Measurements from ENCODE around the gene PDE6G. TPM values are rescaled to one million over a fixed set of nuclear protein-coding genes. Genes with fewer than 3 reads are reported as not detected.
"Not testable (repeated sequence)": the region's sequence is repeated elsewhere in the genome, so short reads cannot be mapped to it uniquely, and the experiment has no call there.

PDE6G gene
- total and polyA plus RNA-seq, 2 of the 8 experiments (the other 6 are each of a cell fraction or from before 2014, with no cell fraction given) = 5.8 to 12.9 TPM

DNA sequence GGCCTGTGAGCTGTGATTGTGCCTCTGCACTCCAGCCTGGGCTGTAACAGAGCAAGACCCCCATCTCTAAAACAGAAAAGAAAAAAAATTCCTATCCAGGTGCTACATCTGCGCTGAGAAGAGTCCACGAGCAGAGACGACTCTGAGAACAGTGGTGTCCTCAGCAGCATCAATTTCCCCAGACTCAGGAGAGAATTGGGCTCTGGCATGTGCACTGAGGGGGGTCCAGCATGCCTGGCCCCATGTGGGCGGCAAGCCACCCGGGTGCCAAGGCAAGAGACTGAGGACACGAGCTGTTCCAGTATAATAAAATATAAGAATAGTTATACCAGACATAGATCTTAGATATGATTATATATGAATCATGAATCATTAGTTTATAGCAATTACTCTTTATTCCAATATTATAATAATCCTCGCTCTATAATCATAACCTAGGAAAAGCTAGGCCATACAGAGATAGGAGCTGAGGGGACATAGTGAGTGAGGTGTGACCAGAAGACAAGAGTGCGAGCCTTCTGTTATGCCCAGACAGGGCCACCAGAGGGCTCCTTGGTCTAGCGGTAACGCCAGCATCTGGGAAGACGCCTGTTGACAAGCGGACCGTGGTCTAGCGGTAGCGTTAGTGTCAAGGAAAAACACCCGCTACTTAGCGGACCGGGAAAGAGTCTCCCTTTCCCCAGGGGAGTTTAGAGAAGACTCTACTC lies 19.3 kb upstream of the PDE6G start:
- not testable (repeated sequence) for H4K8ac ChIP-seq (ENCODE audit: extremely low read depth, insufficient read depth, low read length); H3K9ac ChIP-seq (replicated peaks in 1 of 4; ENCODE audit: extremely low read depth in 1 of 4, low read depth in 3 of 4, low read length in 3 of 4); H3K79me1 ChIP-seq (ENCODE audit: low read depth, low read length); H3K9me3 ChIP-seq (ENCODE audit: insufficient read depth in 2 of 2, low read depth in 1 of 2, low read length in 1 of 2); H3K4me3 ChIP-seq (ENCODE audit: extremely low read depth in 1 of 4, insufficient read depth in 2 of 4, low read depth in 3 of 4, low read length in 4 of 4); H3K23ac ChIP-seq (ENCODE audit: insufficient read length); H4K5ac ChIP-seq (ENCODE audit: insufficient read length, low read depth, low read length); H2BK20ac ChIP-seq (ENCODE audit: low read length); H2AFZ ChIP-seq (ENCODE audit: low read length); H2BK120ac ChIP-seq (replicated peaks; ENCODE audit: low read depth, low read length); H3K27ac ChIP-seq (ENCODE audit: low read depth, low read length); H2BK15ac ChIP-seq (ENCODE audit: low read length); H3K27me3 ChIP-seq (replicated peaks in 1 of 4; ENCODE audit: control insufficient read depth in 3 of 4, extremely low read depth in 1 of 4, insufficient read depth in 3 of 4, low read length in 3 of 4); H3K4ac ChIP-seq (replicated peaks; ENCODE audit: insufficient read length, low read depth, low read length); H4K91ac ChIP-seq (replicated peaks; ENCODE audit: insufficient read length, low read length); H3K4me1 ChIP-seq (replicated peaks in 1 of 4; ENCODE audit: control insufficient read depth in 3 of 4, insufficient read depth in 4 of 4, low read length in 3 of 4); H3K4me2 ChIP-seq (ENCODE audit: insufficient read depth in 1 of 2, low read depth in 2 of 2, low read length in 2 of 2); H3K18ac ChIP-seq (ENCODE audit: extremely low read depth, low read length); H3K56ac ChIP-seq (replicated peaks; ENCODE audit: insufficient read length, low read depth, low read length); H3K79me2 ChIP-seq (ENCODE audit: control insufficient read depth in 1 of 2, insufficient read depth in 2 of 2, low read length in 2 of 2); H2AK5ac ChIP-seq (ENCODE audit: low read depth, low read length); H3K23me2 ChIP-seq (ENCODE audit: low read depth, low read length); H2BK5ac ChIP-seq (ENCODE audit: low read depth, low read length); H2BK12ac ChIP-seq (ENCODE audit: low read depth, low read length); H3K14ac ChIP-seq (ENCODE audit: insufficient read length)
- Histone ChIP-seq H4K20me1 (replicated peaks in 1 of 2; ENCODE audit: control insufficient read depth in 1 of 2, insufficient read depth in 2 of 2, low read length in 2 of 2) (peaks cover 5 to 22% of the 10 kb centered on the region in 2 experiments), H3K36me3 (ENCODE audit: control insufficient read depth in 2 of 4, insufficient read depth in 4 of 4, low read length in 3 of 4) (peaks cover 17 to 35% (median 32%) of the 10 kb centered on the region in 4 experiments)
- TF ChIP-seq, protein P1, sequence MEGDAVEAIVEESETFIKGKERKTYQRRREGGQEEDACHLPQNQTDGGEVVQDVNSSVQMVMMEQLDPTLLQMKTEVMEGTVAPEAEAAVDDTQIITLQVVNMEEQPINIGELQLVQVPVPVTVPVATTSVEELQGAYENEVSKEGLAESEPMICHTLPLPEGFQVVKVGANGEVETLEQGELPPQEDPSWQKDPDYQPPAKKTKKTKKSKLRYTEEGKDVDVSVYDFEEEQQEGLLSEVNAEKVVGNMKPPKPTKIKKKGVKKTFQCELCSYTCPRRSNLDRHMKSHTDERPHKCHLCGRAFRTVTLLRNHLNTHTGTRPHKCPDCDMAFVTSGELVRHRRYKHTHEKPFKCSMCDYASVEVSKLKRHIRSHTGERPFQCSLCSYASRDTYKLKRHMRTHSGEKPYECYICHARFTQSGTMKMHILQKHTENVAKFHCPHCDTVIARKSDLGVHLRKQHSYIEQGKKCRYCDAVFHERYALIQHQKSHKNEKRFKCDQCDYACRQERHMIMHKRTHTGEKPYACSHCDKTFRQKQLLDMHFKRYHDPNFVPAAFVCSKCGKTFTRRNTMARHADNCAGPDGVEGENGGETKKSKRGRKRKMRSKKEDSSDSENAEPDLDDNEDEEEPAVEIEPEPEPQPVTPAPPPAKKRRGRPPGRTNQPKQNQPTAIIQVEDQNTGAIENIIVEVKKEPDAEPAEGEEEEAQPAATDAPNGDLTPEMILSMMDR (IDR thresholded peaks at IDR 0.05; ENCODE audit: control extremely low read depth in 1 of 3, insufficient read depth in 1 of 3, low read depth in 1 of 3, low read length in 3 of 3) = peak; percentile 15 to 44 (median 24); a peak in 3 of 4 replicates
- peak; percentile 27 to 32; a peak in 2 of 4 replicates for TF ChIP-seq RAD21 (IDR thresholded peaks at IDR 0.05 in 1 of 2, conservative IDR thresholded peaks at IDR 0.05 in 1 of 2; ENCODE audit: low read depth in 2 of 2, low read length in 2 of 2)
- 0 out of 2 replicates have a peak, but pooled peaks have one; percentile 11 for TF ChIP-seq POLR2AphosphoS5 (IDR thresholded peaks at IDR 0.05; ENCODE audit: low read depth, low read length)
- POLR2A ChIA-PET (ENCODE audit: partially characterized antibody) = interaction anchor here (0.6 to 28.4 kb wide), 18 partner anchors 8 to 185 kb away, joined by 3 to 436 read pairs (median 4); partner anchors contain the start of genes ARL16, CCDC137, HGS and MRPL12
- 52% methylated on average over 18 of the region's 18 CpGs; no CpG with 5 or more reads in 1 of the 2 experiments for WGBS, 2 experiments (ENCODE audit: extremely low coverage in 1 of 2, insufficient coverage in 1 of 2, insufficient read length in 1 of 2, insufficient replicate concordance in 2 of 2, low coverage in 1 of 2, low lambda C conversion rate in 2 of 2, missing lambda C conversion rate in 1 of 2)
- FAIRE-seq (peak; percentile 24), DNase-seq (ENCODE audit: low read depth in 1 of 2, low spot score in 2 of 2) (peak in 1 of 2 experiments; percentile 68)
- CTCF ChIA-PET (ENCODE audit: partially characterized antibody) = interaction anchor here (0.6 to 4.9 kb wide), 18 partner anchors 9 to 397 kb away, joined by 3 to 20 read pairs (median 4); partner anchors contain the start of genes CCDC137, OXLD1 and PDE6G

Data from H1 (cell line).